Endothelial cell (in vitro differentiated cells): Measurements from ENCODE around the gene MYO1F. TPM values are rescaled to one million over a fixed set of nuclear protein-coding genes. Genes with fewer than 3 reads are reported as not detected.

Experiments used
- DNase-seq: peaks from one replicate; pipeline ENCODE4 v3.0.0; 2021; ENCODE audit warnings: low spot score
- H3K27ac Mint-ChIP-seq: one replicate; pipeline ENCODE4 v1.8.0; 2021; ENCODE audit warnings: mixed read lengths, inconsistent platforms; ENCODE audit not compliant: unreplicated experiment
- H3K27me3 Mint-ChIP-seq: one replicate; pipeline ENCODE4 v1.8.0; 2021; ENCODE audit warnings: mild to moderate bottlenecking, moderate library complexity, mixed read lengths, inconsistent platforms; ENCODE audit not compliant: unreplicated experiment
- H3K36me3 Mint-ChIP-seq: one replicate; pipeline ENCODE4 v1.8.0; 2021; ENCODE audit warnings: mild to moderate bottlenecking, low read depth, mixed read lengths, inconsistent platforms; ENCODE audit not compliant: unreplicated experiment
- H3K4me1 Mint-ChIP-seq: one replicate; pipeline ENCODE4 v1.8.0; 2021; ENCODE audit warnings: mild to moderate bottlenecking, mixed read lengths, inconsistent platforms; ENCODE audit not compliant: unreplicated experiment
- H3K4me3 Mint-ChIP-seq: one replicate; pipeline ENCODE4 v1.8.0; 2021; ENCODE audit warnings: mild to moderate bottlenecking, mixed read lengths, inconsistent platforms; ENCODE audit not compliant: unreplicated experiment
- H3K9me3 Mint-ChIP-seq: one replicate; pipeline ENCODE4 v1.8.0; 2021; ENCODE audit warnings: mixed read lengths, inconsistent platforms; ENCODE audit not compliant: unreplicated experiment
- CTCF ChIP-seq: fragments of 200-600 bp; sonication (generic); IDR thresholded peaks from one replicate; pipeline ENCODE4 v1.5.0; 2021; ENCODE audit warnings: antibody characterized with exemption; ENCODE audit not compliant: unreplicated experiment
- total RNA-seq: library from RNA; stranded (reverse); fragmentation: NEBNext Ultra II Directional; extraction: Animal tissue kit (Norgen Biotek cat#: 25700); gene quantifications from one replicate; pipeline ENCODE4 v1.2.1, GENCODE V29; 2021; ENCODE audit not compliant: unreplicated experiment

The MYO1F gene
- total RNA-seq, 1 donor from 2014 or later, result 3.2 TPM

- H3K27me3 Mint-ChIP-seq, result peaks cover 6% of the 10 kb centered on the region
- H3K27ac Mint-ChIP-seq, result no peak overlapping the region
- H3K36me3 Mint-ChIP-seq, result peaks cover 45% of the 10 kb centered on the region
- DNase-seq, result no peak
- no peak for TF ChIP-seq CTCF
- no peak overlapping the region for H3K4me3 Mint-ChIP-seq
- no peaks in the 10 kb centered on the region for H3K9me3 Mint-ChIP-seq
- H3K4me1 Mint-ChIP-seq, result no peaks in the 10 kb centered on the region
These were observed 23.6 kb upstream of the MYO1F start for GRCh38 chr19:8600816-8601215.

GRCh38 chr19:8600064-8600463 lies 22.8 kb upstream of the MYO1F start:
- TF ChIP-seq CTCF, result no peak
- H3K27me3 Mint-ChIP-seq, result peaks cover 6% of the 10 kb centered on the region
- H3K4me1 Mint-ChIP-seq, result peaks cover 2% of the 10 kb centered on the region
- H3K36me3 Mint-ChIP-seq, result peaks cover 48% of the 10 kb centered on the region
- no peak for DNase-seq
- H3K4me3 Mint-ChIP-seq, result no peak overlapping the region
- no peaks in the 10 kb centered on the region for H3K9me3 Mint-ChIP-seq
- no peak overlapping the region for H3K27ac Mint-ChIP-seq

GRCh38 chr19:8596168-8596567 lies 18.9 kb upstream of the MYO1F start:
- Mint-ChIP-seq H3K27me3 (peaks cover 15% of the 10 kb centered on the region), H3K9me3 (peaks cover 8% of the 10 kb centered on the region), H3K36me3 (peaks cover 40% of the 10 kb centered on the region), H3K4me3 (no peak overlapping the region), H3K27ac (no peak overlapping the region), H3K4me1 (peaks cover 16% of the 10 kb centered on the region)
- no peak for TF ChIP-seq CTCF
- no peak for DNase-seq

- Mint-ChIP-seq H3K4me1 (peaks cover 16% of the 10 kb centered on the region), H3K27ac (no peak overlapping the region), H3K36me3 (peaks cover 39% of the 10 kb centered on the region), H3K4me3 (peak overlapping the region; percentile 80), H3K9me3 (peaks cover 8% of the 10 kb centered on the region), H3K27me3 (peaks cover 15% of the 10 kb centered on the region)
- no peak for DNase-seq
- TF ChIP-seq CTCF, result no peak
These were observed 18.4 kb upstream of the MYO1F start for GRCh38 chr19:8595651-8596050.

GRCh38 chr19:8593931-8594330 lies 16.7 kb upstream of the MYO1F start:
- no peak for DNase-seq
- H3K27me3 Mint-ChIP-seq, result peaks cover 14% of the 10 kb centered on the region
- H3K9me3 Mint-ChIP-seq, result peaks cover 8% of the 10 kb centered on the region
- peak overlapping the region; percentile 54 for H3K27ac Mint-ChIP-seq
- H3K4me1 Mint-ChIP-seq, result peaks cover 16% of the 10 kb centered on the region
- H3K36me3 Mint-ChIP-seq, result peaks cover 34% of the 10 kb centered on the region
- peak; percentile 37 for TF ChIP-seq CTCF
- peak overlapping the region; percentile 78 for H3K4me3 Mint-ChIP-seq
